CD4-positive, alpha-beta T cell treated with Interleukin-4 for 1 hour (primary cell): Measurements from ENCODE around the gene IFI30.
"Not testable (repeated sequence)": the region's sequence is repeated elsewhere in the genome, so short reads cannot be mapped to it uniquely, and the experiment has no call there.

Source experiments
- DNase-seq, 2 donors: peaks; one replicate each; pipeline ENCODE4 v3.0.0-alpha.2; 2020 to 2022

The IFI30 gene

GRCh38 chr19:18204394-18205199 is 31.0 kb downstream of the IFI30 start:
- no peak for DNase-seq

GRCh38 chr19:18205200-18205892 is 31.7 kb downstream of the IFI30 start:
- DNase-seq, result peak; percentile 57 to 76

DNA sequence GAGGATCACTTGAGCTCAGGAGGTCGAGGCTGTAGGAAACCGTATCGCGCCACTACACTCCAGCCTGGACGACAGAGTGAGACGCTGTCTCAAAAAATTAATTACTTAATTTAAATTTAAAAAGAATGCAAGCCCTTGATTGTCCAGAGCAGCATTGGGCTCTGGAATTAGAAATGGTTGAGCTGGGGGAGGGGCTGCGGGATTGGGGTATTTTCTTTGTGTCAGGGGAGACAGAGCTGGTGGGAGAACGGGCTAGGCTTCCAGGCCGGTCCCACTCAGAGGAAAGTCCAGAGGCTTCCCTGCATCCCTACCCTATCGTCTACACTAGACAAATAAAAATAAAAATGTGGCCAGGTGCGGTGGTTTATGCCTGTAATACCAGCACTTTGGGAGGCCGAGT is 32.4 kb downstream of the IFI30 start:
- DNase-seq, result no peak

DNA sequence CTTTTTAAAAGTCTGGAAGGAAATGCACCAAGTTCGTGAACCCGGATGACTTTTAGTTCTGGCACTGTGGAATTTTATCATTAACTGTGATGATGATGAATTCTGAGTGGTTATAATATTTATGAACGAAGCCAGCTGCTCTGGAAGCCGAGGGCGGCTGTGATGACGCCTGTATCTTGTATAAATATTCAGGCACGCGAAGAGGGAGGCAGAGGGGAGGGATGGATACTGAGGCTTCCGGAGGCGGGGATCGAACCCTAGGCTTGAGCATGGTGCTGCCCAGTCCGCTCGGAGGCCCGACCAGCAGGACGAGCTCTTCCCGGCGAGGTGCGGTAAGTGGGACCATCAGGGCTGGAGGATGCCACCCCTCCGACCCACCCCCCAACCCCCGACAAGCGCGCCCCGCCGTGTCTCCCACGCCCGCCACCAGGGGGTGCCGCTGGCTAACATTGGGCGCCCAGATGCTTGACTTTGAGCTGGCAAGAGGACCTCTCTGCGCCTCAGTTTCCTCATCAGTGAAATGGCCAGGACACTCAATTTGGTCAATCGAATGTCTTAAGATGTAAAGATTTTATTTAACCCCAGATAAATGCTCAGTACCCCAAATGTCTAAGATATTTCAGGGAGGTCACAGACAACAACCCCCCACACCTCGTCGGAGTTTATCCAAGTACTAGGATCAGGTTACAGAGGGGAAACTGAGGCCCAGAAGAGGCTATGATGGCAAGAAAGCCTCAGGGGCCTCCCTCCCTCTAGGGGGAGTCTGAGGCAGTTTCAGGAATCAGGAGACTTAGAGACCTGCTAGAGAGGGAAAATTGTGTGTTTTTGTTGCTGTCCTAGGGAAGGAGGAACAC is 34.7 kb downstream of the IFI30 start:
- peak; percentile 37 to 55 for DNase-seq

- DNase-seq, result not testable (repeated sequence)
Measured at GRCh38 chr19:18209912-18210311, 36.3 kb downstream of the IFI30 start.

- no peak for DNase-seq
Measured at GRCh38 chr19:18211683-18212082, 38.1 kb downstream of the IFI30 start.

DNA sequence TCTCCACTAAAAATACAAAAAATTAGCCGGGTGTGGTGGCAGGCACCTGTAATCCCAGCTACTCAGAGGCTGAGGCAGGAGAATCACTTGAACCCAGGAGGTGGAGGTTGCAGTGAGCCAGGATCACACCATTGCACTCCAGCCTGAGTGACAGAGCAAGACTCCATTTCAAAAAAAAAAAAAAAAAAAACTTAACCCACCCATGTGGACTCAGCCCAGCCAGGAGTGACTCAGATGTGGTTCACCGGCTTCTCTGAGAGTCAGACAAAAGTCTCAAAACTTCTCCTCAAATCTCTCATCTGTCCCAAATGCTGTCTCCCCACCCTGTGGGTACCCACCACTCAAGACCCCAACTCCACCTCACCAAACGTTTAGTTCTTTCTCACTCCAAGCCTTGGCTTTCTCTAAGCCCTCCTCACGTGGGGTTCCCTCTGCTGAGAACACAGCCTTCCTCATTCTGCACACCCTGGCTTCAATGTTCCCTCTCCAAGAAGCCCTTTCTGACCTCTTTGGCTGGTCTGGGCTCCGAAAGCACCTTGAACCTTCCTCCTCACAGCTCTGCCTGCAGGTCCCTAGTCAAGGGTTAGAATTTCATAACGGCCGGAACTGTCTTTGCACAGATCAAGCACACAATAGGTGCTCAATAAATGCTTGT is 41.3 kb downstream of the IFI30 start:
- DNase-seq, result no peak

DNA sequence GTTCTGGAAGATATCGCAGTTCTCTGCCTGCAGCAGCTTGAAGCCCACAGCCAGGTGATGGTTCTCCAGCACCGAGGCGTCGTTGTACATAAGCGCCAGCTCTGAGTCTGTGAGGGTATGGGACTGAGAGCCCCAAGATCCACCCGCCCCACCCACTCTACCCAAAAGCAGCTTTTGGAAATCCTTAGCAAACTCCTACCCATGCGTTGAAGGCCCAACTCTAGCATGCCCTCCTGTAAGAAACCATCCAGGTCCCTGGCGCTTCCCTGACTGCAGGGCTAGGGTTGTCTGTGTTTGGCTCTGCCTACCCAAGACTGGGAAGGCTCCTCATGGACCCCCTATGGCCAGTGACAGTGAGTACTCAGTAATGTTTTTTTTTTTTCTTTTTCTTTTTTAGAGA is 43.2 kb downstream of the IFI30 start:
- no peak for DNase-seq

- DNase-seq, result no peak
Measured at GRCh38 chr19:18218159-18218558, 44.5 kb downstream of the IFI30 start.

- DNase-seq, result no peak
Measured at GRCh38 chr19:18218600-18218999, 45.0 kb downstream of the IFI30 start.

- DNase-seq, result no peak
Measured at GRCh38 chr19:18219911-18220631, 46.5 kb downstream of the IFI30 start.

DNA sequence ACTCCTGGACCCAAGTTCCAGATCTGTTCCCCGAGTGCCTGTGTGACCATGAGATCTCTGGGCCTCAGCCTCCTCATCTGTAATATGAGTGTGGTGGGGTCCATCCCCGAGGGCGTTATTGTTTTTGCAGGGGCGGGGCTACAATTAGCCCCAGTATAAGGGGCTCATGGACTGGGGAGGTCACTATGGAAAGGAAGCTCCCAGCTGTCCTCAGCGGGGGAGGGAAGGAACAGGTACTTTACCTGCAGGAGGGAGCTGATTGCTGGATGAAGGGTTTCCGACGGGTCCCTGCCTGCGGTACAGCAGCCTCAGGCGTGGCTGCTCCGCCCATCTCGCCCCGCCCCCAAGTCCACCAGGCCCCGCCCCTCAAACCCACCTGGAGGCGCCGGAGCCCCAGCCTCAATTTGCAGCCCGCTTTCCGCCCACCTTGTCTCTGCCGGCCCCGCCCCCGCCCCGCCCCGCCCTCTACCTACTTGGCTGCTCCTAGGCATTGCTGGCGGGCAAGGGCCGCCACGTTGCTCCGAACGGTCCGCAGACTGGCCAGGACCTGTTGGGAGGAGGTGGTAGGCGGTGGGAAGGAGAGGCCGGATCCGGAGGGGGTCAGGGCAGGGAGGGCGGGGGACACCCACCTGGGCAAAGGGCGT is 47.1 kb downstream of the IFI30 start:
- DNase-seq, result no peak

DNA sequence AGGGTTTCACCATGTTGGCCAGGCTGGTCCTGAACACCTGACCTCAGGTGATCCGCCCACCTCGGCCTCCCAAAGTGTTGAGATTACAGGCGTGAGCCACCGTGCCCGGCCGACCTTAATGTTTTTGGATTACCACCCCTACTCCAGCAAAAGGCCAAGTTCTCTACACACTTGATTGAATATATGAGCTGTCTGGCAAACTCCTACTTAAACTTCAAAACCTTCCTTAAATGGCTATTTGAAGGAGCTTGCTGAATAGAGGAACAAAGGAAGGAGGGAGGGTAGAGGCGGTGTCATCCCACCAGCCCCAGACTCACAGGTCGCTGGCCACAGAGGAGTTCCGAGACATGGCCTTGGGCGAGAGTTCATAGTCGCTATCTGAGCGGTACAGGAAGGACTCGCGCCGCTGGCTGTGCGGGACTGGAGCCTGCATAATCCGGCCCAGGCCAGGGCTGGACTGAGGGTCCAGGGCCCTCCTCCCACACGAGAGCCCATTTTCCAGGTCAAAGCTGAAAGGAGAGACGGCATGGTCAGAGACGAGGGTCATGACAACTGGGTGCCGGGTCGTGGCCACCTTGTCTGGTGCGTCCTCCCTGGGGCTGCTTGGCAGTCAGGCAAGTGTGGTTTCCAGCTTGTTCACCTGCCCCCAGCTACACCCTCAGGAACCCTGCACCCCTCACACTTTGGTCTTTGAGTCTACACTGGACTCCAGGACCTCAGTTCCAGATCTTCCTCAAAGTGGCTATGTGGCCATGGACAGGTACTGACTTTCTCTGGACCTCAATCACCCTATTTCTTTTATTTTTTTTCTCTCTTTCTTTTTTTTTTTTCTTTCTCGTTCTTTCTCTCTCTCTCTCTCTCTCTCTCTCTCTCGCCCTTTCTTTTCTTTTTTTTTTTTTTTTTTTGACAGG is 48.5 kb downstream of the IFI30 start:
- no peak for DNase-seq

DNA sequence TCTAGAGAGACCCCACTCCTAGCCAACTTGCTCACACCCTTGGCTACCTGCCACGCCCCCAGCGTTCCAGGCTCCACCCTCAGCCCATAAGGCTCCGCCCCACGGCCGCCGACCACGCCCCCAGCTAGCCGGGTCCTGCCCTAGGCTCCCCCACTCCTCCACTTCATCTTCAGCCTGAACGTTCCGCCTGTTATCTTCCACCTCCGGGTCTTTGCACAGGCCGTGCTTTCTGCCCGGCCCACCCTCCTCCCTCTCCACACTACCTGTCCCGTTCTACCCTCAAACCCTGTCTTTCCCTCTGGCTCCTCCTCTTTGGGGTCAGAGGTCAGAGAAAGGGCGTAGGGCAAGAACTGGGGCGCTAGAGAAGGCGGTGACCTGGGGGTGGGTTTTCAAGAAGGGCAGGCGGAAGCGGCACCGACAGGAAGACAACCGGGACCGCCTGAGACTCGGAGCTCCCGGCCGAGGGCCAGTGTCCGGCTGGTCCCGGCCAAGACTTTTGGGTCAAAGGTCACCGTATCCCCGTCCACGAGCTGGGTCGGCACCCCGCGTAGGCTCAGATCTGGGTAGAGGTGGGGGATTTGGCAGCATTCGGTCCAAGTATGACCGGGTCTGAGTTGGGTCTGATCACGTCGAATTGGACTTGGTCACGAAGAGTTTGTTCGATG is 50.4 kb downstream of the IFI30 start:
- DNase-seq, result peak; percentile 18 to 35

GRCh38 chr19:18224525-18225354 is 51.1 kb downstream of the IFI30 start:
- peak; percentile 90 to 93 for DNase-seq

- DNase-seq, result no peak
Measured at GRCh38 chr19:18225355-18225701, 51.7 kb downstream of the IFI30 start.

DNA sequence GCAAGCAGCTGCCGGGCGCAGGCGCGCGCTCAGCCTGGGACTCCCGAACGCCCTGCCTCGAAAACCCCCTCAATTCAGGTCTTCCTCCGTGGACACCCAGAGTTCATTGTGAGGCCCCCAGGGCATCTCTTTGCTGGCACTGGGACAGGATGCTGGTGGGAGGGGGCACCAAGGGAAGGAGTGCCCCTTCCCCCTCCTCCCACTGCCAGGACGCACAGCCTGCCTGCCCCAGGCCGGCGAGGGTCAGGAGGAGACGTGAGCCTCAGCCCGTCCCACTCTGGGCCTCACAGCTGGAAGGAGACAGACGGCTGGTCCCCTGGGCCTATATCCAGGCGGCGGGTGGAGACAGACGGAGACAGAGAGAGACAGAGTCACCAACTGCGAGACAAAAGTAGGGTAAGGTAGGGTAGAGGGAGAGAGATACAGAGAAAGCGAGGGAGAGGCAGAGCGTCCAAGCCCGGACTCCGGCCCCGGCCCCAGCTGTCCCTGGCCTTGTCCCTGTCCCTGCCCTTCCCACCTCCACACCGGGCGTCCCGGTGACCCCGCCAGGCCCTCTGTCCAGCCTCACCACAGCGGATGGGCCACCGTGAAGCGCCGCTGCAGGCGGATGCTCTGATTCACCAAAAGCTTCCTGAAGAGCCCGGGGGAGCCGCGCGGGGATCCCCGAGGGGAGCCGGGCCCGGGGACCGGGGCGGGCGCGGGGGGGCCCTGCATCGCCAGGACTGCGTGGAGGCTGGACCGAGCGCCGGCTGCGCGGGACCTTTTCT is 52.3 kb downstream of the IFI30 start, which contains the start of gene PDE4C:
TSS of gene PDE4C (minus strand) at position 737 of the 767 bp plus-strand sequence. CDS start at position 714, 23 bp downstream.
- no peak for DNase-seq
